Glutamatergic neuron (in vitro differentiated cells): ENCODE results near the gene ADAMTSL1. TPM values are rescaled to one million over a fixed set of nuclear protein-coding genes. Genes with fewer than 3 reads are reported as not detected.

Experiments used
- DNase-seq: peaks from one replicate; pipeline ENCODE4 v3.0.0; 2022
- H3K27ac Mint-ChIP-seq: one replicate; pipeline ENCODE4 v1.8.0; 2020; ENCODE audit warnings: mild to moderate bottlenecking, mixed read lengths, inconsistent platforms; ENCODE audit not compliant: unreplicated experiment
- H3K27me3 Mint-ChIP-seq: one replicate; pipeline ENCODE4 v1.8.0; 2020; ENCODE audit warnings: mild to moderate bottlenecking, moderate library complexity, mixed read lengths, inconsistent platforms; ENCODE audit not compliant: unreplicated experiment
- H3K36me3 Mint-ChIP-seq: one replicate; pipeline ENCODE4 v1.8.0; 2020; ENCODE audit warnings: mild to moderate bottlenecking, mixed read lengths, inconsistent platforms; ENCODE audit not compliant: unreplicated experiment
- H3K4me1 Mint-ChIP-seq: one replicate; pipeline ENCODE4 v1.8.0; 2020; ENCODE audit warnings: mild to moderate bottlenecking, low read depth, mixed read lengths, inconsistent platforms; ENCODE audit not compliant: unreplicated experiment
- H3K4me3 Mint-ChIP-seq: one replicate; pipeline ENCODE4 v1.8.0; 2020; ENCODE audit warnings: mild to moderate bottlenecking, mixed read lengths, inconsistent platforms; ENCODE audit not compliant: unreplicated experiment
- H3K9me3 Mint-ChIP-seq: one replicate; pipeline ENCODE4 v1.8.0; 2020; ENCODE audit warnings: mild to moderate bottlenecking, moderate library complexity, mixed read lengths, inconsistent platforms; ENCODE audit not compliant: unreplicated experiment
- total RNA-seq: library from RNA; stranded (reverse); fragmentation: NEBNext Ultra II Directional; extraction: Animal tissue kit (Norgen Biotek cat#: 25700); gene quantifications from one replicate; pipeline ENCODE4 v1.2.1, GENCODE V29; 2021; ENCODE audit not compliant: unreplicated experiment
- TF ChIP-seq, protein P1 (sequence below): fragments of 200-600 bp; sonication (generic); IDR thresholded peaks from one replicate; pipeline ENCODE4 v1.5.0; 2021; ENCODE audit not compliant: partially characterized antibody, unreplicated experiment

Gene ADAMTSL1
- total RNA-seq, 1 donor from 2014 or later, result 0.91 TPM

DNA sequence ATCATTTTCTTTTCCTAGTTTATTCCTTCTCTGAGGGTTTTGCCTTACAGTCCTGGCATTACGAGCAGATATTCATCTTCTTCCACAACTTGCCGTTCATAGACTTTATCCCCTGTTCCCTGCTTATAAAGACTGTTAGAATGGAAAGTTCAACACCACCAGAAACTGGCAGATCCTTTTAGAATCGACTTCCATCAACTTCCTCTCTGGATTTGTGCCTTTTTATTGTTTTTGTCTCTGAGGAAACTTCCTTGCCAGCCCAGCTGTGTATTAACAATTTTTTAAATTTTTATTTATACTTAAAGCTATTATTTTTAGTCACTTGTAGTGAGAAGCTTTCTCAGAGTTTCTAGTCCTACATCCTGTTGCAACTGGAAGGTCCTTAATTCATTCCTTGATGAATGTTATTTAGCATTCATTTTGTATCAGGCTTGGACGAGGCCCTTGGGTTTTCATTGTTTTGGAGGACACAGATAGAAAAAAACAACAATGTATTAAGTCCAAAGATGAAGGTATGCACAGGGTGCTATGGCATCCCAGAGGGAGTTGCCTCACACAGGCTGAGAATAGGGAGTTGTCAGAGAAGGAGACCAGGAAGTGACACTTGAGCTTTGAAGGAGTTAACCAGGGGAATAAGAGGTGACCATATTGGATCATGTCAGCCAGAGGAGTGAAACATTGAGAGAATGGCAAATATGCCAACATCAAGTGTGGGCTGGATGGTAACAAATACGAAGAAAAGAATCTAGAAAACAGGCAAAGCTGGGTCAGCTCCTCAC lies 81.3 kb downstream of the ADAMTSL1 start:
- H3K27ac Mint-ChIP-seq, result no peak overlapping the region
- peaks cover 2% of the 10 kb centered on the region for H3K9me3 Mint-ChIP-seq

GRCh38 chr9:18564018-18564880 lies 90.3 kb downstream of the ADAMTSL1 start:
- peaks cover 8% of the 10 kb centered on the region for H3K4me1 Mint-ChIP-seq
- H3K9me3 Mint-ChIP-seq, result peaks cover 4% of the 10 kb centered on the region
- TF ChIP-seq, protein P1, sequence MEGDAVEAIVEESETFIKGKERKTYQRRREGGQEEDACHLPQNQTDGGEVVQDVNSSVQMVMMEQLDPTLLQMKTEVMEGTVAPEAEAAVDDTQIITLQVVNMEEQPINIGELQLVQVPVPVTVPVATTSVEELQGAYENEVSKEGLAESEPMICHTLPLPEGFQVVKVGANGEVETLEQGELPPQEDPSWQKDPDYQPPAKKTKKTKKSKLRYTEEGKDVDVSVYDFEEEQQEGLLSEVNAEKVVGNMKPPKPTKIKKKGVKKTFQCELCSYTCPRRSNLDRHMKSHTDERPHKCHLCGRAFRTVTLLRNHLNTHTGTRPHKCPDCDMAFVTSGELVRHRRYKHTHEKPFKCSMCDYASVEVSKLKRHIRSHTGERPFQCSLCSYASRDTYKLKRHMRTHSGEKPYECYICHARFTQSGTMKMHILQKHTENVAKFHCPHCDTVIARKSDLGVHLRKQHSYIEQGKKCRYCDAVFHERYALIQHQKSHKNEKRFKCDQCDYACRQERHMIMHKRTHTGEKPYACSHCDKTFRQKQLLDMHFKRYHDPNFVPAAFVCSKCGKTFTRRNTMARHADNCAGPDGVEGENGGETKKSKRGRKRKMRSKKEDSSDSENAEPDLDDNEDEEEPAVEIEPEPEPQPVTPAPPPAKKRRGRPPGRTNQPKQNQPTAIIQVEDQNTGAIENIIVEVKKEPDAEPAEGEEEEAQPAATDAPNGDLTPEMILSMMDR, result no peak
- peaks cover 2% of the 10 kb centered on the region for H3K27me3 Mint-ChIP-seq
- DNase-seq, result no peak
- no peak overlapping the region for H3K4me3 Mint-ChIP-seq
- H3K27ac Mint-ChIP-seq, result no peak overlapping the region
- H3K36me3 Mint-ChIP-seq, result peaks cover 9% of the 10 kb centered on the region

More for the DNA sequence above, 81.3 kb downstream of the ADAMTSL1 start:
- Mint-ChIP-seq H3K4me3 (no peak overlapping the region), H3K27me3 (peaks cover 2% of the 10 kb centered on the region), H3K36me3 (no peaks in the 10 kb centered on the region), H3K4me1 (no peaks in the 10 kb centered on the region)
- TF ChIP-seq, protein P1, result no peak
- DNase-seq, result no peak

GRCh38 chr9:18566121-18566520 lies 92.2 kb downstream of the ADAMTSL1 start:
- Mint-ChIP-seq H3K9me3 (peaks cover 4% of the 10 kb centered on the region), H3K36me3 (peaks cover 3% of the 10 kb centered on the region), H3K27me3 (no peaks in the 10 kb centered on the region), H3K4me3 (no peak overlapping the region), H3K27ac (no peak overlapping the region), H3K4me1 (peaks cover 8% of the 10 kb centered on the region)
- TF ChIP-seq, protein P1, result no peak
- no peak for DNase-seq

- Mint-ChIP-seq H3K27ac (peak overlapping the region; percentile 76), H3K4me1 (peaks cover 8% of the 10 kb centered on the region), H3K27me3 (no peaks in the 10 kb centered on the region), H3K36me3 (no peaks in the 10 kb centered on the region), H3K4me3 (peak overlapping the region; percentile 20), H3K9me3 (no peaks in the 10 kb centered on the region)
- DNase-seq, result no peak
- TF ChIP-seq, protein P1, result no peak
These were observed 95.0 kb downstream of the ADAMTSL1 start for GRCh38 chr9:18568973-18569372.
